ENCODE measurements around the gene CACNB2.
"Not testable (repeated sequence)": the region's sequence is repeated elsewhere in the genome, so short reads cannot be mapped to it uniquely, and the experiment has no call there.

CACNB2 gene

GRCh38 chr10:18417950-18418527, 277.8 kb downstream of the CACNB2 start:
- no peak for DNase-seq

DNA sequence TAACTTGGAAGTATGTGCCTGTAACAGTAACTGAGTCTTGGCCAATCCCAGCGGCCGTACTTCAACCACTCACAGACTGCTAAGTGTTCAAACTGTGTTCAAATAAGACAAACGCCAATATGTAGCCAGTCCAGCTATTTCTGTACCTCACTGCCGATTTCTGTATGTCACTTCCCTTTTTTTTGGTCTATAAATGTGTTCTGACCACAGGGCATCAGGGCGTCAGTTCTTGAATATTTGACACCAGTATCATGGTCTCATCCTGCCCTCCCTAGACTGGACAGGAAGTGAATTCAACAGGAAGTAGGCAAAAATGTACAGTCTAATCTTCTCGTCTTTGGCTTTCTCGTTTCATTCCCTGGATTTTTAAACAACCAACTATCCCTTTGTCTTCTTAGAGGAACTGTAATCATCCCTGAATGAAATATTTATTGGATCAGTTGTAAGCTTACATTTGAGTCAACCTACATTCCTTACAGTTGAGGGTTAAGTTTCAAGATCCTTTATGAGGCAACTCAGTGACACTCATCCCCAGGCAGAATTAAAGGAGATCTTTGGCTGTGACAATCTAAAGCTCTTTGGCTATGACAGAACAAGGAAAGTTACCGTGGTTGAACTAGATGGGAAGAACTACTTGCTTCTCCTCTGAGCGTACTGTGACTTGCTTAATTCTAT, 278.5 kb downstream of the CACNB2 start:
- DNase-seq = no peak

DNA sequence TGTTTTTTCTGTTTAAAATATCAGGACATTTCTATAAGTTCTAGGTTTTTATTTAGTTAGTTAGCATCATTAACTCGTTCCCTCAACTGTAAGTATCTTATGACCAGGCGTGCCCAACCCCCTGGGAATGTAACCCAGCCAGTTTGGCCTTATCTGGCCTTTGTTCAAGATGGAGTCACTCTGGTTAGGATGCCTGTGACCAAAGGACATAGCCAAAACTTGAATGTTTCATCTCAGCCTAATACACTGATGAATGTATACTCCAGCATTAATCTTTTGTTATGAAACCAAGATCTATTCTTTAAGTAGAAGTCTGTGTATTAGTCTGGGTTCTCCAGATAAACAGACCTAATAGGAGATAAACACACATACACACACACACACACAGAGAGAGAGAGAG, 279.7 kb downstream of the CACNB2 start:
- DNase-seq = no peak

GRCh38 chr10:18421726-18422293, 281.6 kb downstream of the CACNB2 start:
- no peak for DNase-seq

DNA sequence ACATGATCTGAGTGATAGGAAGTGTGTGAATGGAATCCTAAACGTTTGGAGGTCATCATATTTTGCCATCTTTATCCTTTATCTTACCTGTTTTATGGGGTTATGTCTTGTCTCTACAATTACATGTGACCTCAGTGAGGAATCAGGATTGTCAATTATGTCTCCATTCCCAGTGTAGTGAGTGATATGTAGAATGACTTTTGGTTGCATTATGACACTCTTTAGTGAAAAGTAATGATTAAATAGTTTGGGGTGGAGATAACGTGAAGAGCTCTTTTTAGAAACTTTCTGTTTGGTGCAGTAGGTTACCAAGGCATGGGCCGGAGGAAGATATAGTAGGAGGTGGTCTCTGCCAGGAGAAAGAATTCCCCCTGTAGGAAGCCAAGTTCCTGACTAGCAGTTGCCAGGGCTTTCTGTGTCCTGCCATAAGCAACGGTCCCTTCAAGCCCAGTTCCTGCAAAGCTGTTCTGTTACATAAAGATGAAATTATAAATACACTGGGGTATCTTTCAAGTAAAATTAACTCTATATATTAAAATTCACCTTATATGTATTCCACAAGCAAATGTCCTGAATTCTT, 282.9 kb downstream of the CACNB2 start:
- no peak for DNase-seq

GRCh38 chr10:18424200-18424599, 284.0 kb downstream of the CACNB2 start:
- DNase-seq = no peak

DNA sequence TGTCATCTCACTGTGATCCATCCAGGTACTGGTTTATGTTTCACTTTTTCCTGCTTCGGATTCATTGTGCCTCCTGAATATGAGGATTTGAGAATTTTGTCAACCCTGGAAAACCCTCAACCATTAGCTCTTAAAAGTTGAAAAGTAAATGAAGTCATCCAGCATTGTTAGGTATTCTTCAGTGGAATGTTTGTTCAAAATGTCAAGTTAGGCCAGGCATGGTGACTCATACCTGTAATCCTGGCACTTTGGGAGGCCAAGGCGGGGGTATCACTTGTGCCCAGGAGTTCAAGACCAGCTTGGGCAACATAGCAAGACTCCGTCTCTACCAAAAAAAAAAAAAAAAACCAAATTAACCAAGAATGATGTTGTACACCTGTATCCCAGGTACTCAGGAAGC, 289.1 kb downstream of the CACNB2 start:
- no peak for DNase-seq

DNA sequence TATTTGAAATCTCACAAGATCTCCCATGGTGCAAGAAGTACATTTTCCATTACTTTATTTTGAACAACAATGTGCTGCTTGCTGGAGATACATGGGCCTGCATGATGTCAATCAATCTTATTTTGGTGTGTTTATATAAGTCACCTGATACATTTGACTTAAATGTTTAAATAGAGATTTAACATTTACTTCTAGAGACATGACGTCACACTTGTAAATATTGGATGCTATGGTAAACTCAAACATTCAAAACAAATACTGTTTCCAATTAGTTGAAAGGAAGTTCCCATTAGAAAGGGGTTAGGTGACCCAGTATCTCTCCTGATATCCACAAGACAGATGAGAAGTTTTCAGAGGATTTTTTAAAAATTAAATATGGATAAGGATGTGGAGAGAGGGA, 296.7 kb downstream of the CACNB2 start:
- DNase-seq = no peak

GRCh38 chr10:18437486-18437885, 297.3 kb downstream of the CACNB2 start:
- DNase-seq = peak in 1 of 2 experiments; percentile 2

GRCh38 chr10:18438361-18439126, 298.3 kb downstream of the CACNB2 start:
- peak in 1 of 2 experiments; percentile 35 for DNase-seq

DNA sequence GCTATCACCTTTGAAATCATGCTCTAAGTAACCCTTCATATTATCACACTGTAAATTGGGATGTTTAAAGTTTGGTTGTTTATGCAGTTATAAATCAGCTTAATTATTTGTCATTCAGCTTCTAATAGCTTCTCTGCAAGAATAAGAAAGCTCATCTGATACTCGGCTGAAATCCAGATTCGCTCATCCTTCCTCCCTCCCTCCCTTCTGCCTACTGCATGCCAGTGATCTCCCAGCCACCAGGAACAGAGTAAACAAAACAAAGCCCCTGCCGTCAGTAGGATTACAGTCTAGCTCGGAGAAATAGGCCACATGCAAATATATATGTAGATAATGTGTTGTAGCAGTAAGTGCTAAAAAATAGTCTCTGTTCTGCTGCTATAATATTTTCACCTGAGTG, 299.4 kb downstream of the CACNB2 start:
- no peak for DNase-seq

- DNase-seq = not testable (repeated sequence)
Measured at GRCh38 chr10:18445635-18446034, 305.4 kb downstream of the CACNB2 start.

GRCh38 chr10:18446205-18446604, 306.0 kb downstream of the CACNB2 start:
- DNase-seq = no peak

GRCh38 chr10:18449611-18450026, 309.4 kb downstream of the CACNB2 start:
- DNase-seq = no peak

- no peak for DNase-seq
Measured at GRCh38 chr10:18450298-18450697, 310.1 kb downstream of the CACNB2 start.

GRCh38 chr10:18455086-18455884, 315.1 kb downstream of the CACNB2 start:
- DNase-seq = no peak

- DNase-seq = no peak
Measured at GRCh38 chr10:18456984-18457383, 316.8 kb downstream of the CACNB2 start.

GRCh38 chr10:18460032-18460431, 319.8 kb downstream of the CACNB2 start:
- no peak for DNase-seq

GRCh38 chr10:18463673-18464211, 323.5 kb downstream of the CACNB2 start:
- DNase-seq = no peak

DNA sequence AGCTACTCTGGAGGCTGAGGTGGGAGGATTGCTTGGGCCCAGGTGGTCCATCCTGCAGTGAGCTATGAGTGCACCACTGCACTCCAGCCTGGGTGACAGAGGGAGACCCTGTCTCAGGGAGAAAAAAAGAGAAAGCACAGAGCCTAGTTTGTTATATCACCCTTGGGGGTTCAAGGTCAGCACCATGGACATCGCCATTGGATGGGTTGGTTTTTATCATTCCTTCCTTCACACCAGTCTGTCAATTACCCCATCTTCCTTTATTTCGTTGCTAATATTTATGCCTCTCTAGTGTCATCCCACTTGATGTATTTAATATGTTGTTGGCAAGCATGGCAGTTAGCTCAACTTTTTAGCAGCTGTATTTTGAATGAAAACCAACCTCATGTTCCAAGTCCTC, 328.9 kb downstream of the CACNB2 start:
- no peak for DNase-seq

- DNase-seq = no peak
Measured at GRCh38 chr10:18472977-18473376, 332.8 kb downstream of the CACNB2 start.

DNA sequence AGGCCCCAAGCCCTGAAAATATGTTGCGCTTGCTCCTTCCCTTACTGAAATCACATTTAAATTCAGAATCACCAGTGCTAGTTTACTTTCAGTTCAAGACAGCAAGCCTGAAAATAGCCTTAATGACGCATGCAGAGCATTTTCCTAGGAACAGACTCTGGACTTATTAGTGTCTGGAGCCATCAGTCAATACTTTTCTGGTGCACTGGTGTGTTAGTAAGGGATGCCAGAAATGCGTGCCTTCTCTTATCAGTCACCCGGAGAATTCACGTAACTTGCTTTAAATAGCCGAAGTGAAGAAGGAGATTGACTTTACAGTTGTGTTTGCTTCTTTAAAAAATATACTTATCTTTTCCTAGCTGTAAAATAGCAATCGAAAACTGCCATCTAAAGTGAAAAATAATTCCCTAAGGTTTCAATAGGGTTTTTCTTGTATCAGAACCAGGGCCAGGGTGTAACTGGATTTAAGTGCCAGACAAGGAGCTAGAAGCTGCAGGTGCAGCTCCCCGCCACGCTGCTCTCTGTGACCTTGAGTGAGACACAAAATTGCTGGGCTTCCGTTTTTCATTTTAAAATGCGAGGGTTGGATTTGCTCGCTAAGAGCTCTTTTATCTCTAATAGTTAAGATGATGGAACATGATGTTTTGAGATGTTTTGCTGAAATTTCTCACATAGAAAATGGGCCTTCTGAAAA, 333.3 kb downstream of the CACNB2 start:
- no peak for DNase-seq

Data from NCI-H446 (cell line).